HL-60/S4 treated with phorbol 12-myristate 13-acetate at 8.2 ng/mL for 4 days and 3 days (cell line): Measurements from ENCODE around the gene RRP15.

ENCODE experiments used
- in situ Hi-C: fragments of 300-500 bp; cut with MboI; formaldehyde crosslinking; loops from 2 replicates; pipeline ENCODE4 v1.15.0; 2022; ENCODE audit warnings: low sequenced_read_pairs

The RRP15 gene

GRCh38 chr1:218380125-218380977 is 95.3 kb downstream of the RRP15 start:
- in situ Hi-C loops: no loop called here

GRCh38 chr1:218382261-218382660 is 97.2 kb downstream of the RRP15 start:
- in situ Hi-C loops: no loop called here

- in situ Hi-C loops: no loop called here
Measured at GRCh38 chr1:218383051-218383450, 98.0 kb downstream of the RRP15 start.

DNA sequence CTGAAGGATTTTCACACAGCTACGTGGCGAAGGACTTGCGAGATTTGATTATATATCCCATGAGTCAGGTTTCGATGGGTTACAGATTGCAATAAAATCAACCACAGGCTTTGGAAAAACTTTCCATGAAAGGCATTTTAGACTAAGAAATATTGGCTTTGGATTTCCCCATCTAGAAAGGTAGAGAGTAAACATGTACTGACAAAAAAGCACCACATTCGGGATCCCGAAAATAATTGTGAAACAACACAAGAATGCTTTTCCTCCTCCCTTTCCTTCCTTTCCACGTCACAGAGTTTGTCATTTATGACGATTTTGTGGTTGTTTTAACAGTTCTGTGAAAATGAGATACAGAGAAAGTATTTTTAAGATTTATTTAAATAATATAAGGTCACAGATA is 98.6 kb downstream of the RRP15 start:
- in situ Hi-C loops: no loop called here

GRCh38 chr1:218384581-218384993 is 99.5 kb downstream of the RRP15 start:
- in situ Hi-C loops: no loop called here
